GF-D8 (cell line): ENCODE results near the gene UTF1.
"Not testable (repeated sequence)": the region's sequence is repeated elsewhere in the genome, so short reads cannot be mapped to it uniquely, and the experiment has no call there.

Source experiments
- DNase-seq: peaks from one replicate; lab custom pipeline; 2025; lab: John Stamatoyannopoulos, UW

The UTF1 gene

DNA sequence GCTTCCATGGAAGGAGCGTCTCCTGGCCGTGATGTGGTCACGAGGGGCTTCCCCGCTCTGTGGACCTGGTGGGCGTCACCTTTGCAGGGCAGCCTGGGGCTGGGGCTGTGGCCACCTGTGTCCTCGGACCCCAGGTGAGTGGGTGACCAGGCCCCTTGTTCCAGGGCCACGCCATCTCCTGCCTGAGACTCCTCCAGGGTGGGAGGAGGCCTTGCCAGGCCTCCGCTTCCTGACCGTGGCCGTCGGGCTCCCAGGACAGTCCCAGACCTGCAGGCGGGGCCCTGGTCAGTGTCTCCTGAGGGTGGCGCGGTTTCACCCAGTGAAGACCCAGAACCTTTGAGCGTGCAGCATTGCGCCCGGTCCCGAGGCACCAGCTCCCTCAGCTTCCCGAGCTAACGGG is 20.4 kb upstream of the UTF1 start:
- no peak for DNase-seq

DNA sequence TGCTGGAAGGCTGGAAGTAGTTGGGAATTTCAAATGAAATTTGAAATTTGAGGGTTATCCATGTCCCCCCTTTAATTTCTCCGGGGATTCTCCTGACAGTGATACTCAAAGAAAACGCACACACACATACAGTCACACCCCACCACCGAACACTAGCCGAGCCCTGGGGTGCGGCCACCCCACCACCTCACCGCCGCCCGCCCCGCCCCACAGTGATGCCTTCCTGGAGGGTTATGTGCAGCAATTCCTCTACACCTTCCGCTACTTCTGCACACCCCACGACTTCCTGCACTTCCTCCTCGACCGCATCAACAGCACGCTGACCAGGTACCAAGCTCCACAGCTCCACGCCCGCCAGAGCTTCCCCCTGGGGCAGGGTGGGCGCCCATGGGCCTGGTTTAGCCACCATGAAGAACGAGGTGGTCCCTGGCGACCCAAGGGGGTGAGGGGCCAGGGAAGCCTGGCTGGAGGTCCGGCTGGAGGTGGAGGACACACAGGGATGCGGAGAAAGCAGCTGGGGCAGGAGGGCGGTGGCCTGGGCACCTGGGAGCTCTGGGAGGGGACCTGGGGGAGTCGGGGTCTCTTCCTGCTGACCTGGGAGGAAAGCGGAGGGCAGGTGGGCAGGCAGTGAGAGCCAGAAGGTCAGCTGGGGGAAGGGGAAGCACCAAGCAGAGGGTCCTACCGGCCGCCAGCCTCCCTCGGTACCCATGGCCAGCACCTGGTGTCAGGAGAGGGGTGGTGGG is 19.4 kb upstream of the UTF1 start:
- DNase-seq = no peak

DNA sequence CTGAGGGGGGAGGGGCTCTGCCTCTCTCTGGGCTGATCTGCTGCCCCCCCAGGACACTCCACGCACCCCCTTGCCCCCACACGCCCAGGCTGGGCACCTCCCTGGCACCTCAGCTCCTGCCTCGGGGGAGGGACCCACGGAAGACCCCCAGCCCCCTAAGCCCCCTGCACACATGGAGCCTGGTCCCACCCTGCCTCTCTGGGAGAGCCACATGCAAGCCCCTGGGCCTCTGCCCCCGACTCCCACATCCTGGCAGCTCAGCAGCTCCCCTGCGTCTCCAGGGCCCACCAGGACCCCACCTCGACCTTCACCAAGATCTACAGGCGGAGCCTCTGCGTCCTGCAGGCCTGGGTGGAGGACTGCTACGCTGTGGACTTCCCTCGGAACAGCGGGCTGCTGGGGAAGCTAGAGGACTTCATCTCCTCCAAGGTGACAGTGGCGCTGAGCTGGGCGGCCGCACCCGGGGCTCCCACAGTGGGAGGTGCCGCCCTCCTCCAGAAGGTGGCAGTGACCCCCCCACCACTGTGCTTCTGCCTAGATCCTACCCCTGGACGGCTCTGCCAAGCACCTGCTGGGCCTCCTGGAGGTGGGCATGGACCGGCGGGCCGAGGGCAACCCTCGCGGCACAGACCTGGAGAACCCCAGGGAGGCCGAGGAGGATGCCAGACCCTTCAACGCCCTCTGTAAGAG is 18.7 kb upstream of the UTF1 start:
- no peak for DNase-seq

DNA sequence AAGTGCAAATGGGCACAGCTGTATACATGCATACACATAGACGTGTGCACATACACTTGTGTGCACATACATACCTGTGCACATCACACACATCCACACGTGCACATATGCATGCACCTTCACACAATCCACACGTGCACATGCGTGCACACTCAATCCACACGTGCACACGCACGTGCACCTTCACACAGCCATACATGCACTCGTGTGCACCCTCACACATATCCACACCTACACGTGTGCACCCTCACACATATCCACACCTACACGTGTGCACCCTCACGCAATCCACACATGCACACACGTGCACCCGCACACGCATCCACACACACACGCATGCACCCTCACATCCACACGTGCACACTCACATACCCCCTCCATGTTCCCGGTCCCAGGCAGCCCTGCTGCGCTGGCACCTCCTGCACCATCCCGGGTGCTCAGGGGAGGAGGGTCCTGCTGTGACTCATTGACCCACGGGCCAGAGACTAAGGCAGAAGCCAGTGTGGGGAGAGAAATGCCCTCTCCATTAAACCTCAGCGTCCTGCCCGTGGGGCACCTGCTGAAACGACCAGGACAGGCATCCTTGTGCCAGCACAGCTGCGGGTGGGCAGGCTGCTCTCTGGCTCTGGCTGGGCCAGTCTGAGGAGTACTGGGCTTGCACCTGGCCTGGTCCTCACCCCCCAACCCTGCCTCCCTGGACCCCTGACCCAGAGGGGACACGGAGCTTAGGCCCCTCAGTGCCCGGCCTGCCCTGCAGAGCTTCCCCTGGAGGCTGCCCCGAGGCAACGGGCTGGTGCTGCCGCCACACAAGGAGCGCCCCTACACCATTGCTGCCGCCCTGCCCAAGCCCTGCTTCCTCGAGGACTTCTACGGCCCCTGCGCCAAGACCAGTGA is 17.8 kb upstream of the UTF1 start:
- DNase-seq = no peak

DNA sequence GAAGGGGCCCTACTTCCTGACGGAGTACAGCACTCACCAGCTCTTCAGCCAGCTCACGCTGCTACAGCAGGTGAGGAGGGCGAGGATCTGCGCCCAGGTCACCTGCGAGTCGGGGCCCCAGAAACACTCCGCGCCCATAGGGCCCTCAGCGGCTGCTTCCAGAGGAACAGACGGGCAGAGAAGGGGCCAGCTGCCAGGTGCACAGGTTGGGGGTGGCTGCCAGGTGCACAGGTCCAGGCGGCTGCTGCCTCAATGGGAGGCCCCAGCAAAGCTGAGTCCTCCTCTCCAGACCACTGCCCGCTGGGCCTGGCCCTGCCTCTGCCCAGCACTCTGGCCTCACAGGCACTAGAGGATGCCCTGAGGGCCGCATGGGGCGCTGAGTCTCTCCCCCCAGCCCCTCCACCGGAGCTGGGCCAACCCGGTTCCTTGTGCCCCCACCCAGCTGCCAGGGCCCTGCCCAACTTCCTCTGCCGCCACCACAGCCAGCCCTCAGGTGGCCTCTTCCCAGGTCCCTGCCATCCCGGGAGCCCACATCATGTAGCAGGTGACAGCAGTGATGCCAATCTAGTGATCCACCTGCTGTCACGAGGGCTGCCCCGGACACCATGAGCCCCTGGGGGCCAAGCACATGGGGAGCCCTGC is 17.0 kb upstream of the UTF1 start:
- DNase-seq = no peak

DNA sequence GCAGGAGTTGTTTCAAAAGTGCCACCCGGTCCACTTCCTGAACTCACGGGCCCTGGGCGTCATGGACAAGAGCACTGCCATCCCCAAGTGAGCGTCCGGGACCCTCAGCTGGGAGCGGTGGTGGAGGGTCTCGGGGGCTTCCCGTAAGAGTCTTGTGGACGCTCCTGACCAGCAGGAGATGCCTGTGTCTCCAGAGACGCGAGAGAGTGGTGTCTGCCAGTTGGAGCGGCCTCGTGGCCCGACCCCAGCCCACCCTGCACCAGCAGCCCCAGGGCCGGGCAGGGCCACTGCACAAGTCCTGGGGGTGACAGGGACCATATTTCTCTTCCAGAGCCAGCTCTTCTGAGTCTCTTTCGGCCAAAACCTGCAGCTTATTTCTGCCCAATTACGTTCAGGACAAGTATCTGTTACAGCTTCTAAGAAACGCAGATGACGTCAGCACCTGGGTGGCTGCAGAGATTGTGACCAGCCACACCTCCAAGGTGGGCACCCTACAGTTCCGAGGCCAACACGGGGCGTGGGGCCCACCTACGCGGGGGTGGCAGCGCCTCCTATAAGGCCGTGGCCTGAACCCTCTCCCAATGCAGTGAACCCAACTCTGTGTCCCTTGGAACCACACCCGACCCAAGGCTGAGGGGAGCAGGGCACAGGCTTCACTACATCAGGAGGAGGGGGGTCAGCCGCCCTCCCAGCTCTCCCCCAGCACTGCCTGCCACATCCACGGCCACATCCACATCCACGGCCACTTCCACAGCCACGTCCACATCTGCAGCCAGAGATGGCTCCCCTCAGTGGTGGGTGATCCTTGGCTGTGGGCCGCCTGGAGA is 16.2 kb upstream of the UTF1 start:
- no peak for DNase-seq

DNA sequence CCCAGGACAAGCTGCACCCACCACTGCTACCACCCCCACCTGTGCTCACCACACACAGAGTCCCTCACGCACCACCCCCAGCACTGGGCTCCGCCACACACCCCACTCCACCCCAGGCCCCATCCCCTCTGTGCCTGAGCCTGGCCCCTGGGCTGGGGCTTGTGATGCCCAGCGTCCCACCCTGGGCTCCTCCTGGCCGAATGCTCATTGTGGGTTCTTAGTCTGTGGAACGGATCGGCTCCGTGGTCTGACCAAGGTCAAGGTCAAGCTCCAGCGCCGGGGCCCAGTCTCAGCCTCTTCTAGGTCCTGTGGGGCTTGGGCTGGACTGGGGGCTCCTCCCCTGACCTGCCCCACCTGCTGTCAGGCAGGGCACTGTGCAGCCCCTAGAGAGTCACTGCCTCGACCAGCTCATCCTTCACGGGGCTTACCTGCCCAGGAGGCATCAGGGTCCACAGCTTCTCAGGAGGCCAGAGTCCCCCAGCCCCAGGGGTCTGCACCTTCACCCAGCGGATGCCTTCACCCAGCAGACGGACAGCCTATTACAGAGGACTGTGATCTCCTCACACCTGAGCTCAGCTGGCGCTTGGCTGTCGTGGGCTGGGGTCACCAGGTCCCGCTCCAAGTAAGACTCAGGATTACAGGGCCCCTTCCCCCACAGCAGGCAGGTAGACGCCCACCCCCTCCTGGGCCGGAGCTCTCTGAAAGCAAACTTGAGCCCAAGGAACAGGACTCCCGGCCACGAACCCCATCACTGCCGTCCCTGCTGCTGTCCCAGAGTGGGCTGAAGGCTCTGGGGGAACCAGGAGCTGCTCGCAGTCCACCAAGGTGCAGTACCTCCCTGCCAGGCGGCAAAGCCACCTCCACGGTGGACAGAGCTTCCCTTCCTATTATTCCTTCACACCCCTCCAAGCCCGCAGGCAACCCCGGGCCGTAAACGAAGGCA is 15.3 kb upstream of the UTF1 start:
- DNase-seq = no peak

DNA sequence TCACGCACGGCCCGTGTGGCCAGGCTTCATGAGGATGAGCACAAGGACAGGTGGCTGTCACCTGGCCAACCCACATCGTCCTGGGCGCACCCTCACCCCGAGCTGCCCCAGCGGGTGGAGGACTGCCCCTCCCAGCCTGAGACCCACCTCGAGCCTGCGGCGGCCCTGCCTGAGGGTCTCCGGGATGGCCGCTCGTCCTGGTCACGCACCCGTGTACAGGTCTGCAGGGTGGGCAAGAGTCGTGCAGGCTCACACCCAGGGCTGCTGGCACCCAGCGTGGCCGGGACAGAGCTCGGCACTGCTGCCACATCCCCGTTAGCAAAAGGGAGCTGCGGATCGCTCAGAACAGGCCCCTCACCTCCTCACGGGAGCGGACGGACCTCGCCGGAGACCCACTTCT is 14.4 kb upstream of the UTF1 start:
- no peak for DNase-seq

DNA sequence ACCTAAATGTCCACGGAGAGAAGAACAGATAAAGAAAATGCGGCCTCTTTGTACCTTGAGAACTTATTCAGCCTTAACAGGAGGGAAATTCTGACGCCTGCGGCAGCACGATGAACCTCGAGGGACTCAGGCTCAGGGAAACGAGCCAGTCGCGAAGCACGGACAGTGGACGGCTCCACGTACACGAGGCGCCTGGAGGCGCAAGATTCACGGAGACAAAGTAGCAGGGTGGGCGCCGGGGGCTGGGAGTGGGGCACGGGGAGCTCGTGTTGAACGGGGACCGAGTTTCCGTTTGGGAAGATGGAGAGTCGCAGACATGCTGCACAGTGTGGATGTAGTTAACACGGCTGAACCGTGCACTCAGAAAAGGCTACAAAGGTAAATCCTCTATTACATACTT is 13.2 kb upstream of the UTF1 start:
- no peak for DNase-seq

DNA sequence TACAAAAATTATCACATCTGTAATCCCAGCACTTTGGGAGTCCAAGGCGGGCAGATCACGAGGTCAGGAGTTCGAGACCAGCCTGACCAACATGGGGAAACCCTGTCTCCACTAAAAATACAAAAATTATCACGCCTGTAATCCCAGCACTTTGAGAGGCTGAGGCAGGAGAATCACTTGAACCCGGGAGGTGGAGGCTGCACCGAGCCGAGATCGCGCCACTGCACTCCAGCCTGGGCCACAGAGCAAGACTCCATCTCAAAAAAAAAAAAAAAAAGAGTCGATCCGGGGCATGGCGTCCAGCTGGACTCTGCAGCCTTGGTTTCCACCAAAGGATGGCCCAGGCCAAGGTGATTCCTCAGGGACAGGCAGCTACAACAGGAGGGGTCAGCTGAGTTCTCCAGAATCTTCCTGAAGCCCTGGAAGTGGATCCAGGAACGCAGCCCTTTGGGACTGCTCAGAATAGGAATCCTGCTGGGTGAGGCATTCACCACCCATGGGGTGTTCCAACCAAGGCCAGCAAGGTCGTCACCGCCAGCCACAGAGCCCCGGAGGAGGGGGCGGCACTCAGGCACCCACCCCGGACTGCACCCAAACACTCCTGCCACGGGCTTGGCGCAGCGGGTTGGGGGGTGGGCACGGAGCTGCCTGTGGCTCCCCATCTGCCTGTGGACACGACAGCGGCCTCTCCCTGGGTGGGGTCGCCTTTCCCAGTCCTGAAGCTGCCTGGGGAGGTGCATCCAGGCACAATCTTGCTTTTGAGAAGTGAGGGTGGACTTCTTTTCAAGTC is 12.0 kb upstream of the UTF1 start:
- DNase-seq = no peak

DNA sequence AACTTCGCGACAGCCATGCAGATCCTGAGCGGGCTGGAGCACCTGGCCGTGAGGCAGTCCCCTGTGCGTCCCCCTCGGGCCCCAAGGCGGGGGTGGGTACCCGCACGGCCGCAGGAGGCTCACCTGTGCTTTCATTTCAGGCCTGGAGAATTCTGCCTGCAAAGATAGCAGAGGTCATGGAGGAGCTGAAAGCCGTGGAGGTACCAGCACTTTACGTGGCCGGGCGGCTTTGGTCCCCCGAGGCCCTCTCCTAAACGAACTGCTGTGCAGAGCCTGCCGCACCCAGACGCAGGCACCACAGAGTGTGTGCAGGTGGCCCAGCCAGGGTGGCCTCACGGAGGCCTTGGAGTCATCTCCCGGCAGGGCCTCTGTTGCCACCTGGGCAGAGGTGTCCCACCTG is 11.1 kb upstream of the UTF1 start:
- DNase-seq = no peak

DNA sequence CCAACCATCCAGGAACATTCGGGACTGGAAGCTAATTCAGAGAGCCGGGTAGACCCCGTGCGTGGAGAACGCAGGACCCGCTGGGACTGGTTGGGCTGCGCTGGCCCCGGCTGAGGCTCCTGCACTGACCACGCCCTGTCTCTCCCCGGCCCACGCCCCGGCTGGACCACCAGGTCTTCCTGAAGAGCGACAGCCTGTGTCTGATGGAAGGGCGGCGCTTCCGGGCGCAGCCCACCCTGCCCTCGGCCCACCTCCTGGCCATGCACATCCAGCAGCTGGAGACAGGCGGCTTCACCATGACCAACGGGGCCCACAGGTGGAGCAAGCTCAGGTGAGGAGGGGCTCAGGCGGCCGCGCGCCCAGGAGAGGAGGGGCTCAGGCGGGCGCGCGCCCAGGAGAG is 10.2 kb upstream of the UTF1 start:
- no peak for DNase-seq

DNA sequence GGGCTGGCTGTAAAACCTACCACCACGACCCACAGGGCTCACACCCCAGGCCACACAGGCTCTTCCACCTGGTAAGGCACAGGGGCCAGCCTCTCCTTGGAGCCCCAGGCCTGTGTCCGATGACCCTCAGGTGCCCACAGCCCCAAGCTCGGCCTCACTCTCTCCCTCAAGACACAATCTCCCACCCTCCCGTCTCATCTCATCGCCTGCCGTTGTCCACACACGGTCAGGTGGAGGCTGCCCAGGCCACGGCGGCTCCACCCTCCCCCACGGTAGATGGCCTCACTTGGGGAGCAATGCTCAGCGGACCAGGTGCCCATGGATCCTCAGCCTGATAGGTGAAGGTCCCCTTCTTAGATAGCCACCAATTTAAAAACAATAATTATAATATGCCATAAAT is 8.7 kb upstream of the UTF1 start:
- no peak for DNase-seq

DNA sequence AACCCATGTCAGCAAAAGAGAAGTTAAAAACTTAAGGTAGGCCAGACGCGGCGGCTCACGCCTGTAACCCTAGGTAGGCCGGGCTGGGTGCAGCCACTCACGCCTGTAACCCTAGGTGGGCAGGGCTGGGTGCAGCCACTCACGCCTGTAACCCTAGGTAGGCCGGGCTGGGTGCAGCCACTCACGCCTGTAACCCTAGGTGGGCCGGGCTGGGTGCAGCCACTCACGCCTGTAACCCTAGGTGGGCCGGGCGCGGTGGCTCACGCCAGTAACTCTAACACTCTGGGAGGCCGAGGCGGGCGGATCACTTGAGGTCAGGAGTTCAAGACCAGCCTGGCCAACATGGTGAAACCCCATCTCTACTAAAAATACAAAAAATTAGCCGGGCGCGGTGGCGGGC is 8.3 kb upstream of the UTF1 start:
- DNase-seq = not testable (repeated sequence)

DNA sequence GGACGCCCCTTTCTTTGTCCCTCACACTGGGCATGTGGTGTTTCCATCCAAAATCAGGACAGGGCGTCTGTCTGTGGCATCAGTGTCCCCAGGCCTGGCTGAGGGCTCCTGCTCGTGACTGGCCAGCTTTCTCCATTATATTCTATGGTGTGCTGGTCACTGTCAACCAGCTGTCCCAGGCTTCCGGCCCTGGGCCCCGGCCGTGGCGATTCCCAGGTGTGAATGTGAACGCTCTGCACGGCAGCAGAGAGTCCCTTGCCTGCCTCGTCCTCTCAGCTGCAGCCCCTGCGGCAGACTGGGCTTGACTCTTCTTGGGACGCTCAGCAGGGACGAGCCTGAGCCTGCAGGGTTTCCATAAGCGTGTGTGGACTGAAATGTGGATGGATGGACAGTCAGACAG is 5.9 kb upstream of the UTF1 start:
- DNase-seq = no peak

DNA sequence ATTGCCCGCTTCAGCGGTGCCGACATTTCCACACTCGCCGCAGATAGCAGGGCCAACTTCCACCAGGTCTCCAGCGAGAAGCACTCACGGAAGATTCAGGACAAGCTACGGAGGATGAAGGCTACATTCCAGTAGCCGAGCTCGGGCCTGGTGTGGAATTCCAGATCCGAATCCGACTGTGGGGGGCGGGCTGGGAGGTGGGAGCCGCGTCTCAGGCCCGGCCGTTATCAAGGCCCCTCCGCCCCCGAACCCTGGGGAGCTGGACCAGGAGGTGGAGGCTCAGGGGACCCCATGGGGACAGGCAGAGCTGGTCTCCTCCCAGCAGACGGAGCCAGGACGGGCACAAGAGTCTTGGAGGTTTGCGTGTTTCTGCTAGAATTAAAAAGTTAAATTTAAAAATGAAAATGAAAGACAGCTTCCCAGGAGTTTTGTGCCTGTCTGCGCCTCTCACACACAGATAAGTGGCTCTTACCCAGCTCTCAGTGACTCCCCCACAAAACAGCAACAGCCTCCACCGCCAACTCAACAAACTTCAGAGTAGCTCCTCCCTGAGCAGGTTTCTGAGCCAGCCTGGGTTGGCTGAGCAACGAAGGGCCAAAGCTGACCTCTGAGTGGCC is 5.2 kb upstream of the UTF1 start:
- DNase-seq = no peak

DNA sequence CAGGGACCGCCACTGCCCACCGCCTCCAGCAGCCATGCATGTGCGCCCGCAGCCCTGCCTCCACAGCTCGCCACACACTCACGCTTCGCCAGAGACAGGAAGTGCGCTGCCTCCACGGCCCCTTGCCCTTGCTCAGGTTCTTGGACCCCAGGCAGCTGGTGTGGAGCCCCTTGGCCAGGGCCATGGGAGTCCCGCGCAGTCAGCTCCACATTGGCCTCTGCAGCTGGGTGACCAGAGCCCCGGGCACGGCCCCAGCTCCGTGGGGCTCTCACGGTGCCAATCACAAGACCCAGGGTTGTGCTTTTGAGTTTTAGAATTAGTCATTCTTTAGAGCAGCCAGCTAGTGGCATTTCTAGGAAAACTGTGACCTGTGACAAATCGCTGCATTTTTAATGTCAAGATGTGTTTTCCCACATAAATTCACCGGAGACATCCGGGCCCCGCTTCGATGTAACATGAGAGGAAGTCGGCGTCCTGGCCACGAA is 4.3 kb upstream of the UTF1 start:
- no peak for DNase-seq

DNA sequence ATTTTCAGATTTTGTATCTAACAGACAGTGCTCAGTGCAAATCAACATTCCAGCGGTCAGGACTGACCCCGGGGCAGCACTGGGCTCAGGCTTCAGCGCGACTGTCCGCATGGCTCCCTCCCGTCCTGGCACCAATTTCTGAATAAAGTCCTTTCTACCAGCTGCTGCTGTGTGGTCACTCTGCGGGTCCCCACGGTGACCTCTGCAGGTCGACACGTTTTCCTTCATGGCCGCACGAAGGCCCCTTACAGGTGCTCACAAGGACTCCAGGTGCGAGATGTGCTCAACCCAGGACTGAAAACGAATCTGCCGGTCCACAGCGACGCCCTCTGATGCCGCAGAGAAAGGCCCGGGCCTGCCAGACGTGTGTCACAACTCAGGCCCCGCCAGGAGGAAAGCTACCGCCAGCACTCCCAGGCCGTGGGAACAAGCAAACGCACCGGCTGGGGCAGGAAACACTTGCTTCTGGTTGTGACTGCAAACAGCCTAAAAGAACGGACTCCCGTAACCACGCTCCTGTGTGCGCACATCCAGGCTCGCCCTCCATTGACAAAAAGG is 3.7 kb upstream of the UTF1 start:
- DNase-seq = no peak

DNA sequence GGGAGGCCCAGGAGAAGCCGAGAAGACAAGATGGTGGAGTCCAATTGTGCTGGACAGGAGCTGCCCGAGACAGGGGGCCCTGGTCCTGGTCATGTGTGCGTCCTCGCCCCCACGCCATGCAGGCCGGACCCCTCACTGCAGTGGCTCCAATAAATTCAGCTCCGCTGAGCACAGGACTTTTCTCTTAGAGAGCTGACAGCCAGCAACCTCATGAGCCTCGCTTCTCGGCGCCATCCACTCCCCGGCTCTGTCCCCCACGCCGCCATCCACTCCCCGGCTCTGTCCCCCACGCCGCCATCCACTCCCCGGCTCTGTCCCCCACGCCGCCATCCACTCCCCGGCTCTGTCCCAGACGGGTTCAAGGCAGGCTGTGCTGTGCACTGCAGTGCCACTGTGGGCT is 2.8 kb upstream of the UTF1 start:
- no peak for DNase-seq
